Activated CD8-positive, alpha-beta memory T cell treated with anti-CD3 and anti-CD28 coated beads, Interleukin-2, amount 50 U/mL, for 48 hours (primary cell): ENCODE measurements around the gene BRD3OS.

ENCODE experiments used
- DNase-seq: peaks from one replicate; pipeline ENCODE4 v3.0.0-alpha.2; 2020

BRD3OS gene

GRCh38 chr9:134035041-134036039 lies 10.1 kb downstream of the BRD3OS start:
- DNase-seq, result no peak

DNA sequence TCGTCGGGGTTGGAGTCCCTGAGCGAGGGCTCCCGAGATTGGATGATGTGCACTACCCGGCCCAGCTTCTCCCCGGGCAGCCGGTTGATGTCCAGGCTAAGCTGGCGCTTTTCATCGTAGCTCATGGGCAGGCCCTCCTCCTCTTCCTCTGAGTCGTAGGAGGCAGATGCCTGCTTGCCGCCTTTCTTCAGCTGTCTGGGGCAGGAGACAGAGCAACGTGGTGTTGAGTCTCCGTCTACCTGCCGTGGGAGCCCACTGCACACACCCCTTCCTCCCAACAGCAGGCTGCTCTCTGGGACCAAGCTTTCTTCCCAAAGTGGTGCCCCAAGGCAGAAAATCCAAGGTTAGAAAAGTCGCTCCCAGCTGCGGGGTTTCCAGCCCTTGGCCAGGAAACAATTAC lies 10.8 kb downstream of the BRD3OS start:
- no peak for DNase-seq

DNA sequence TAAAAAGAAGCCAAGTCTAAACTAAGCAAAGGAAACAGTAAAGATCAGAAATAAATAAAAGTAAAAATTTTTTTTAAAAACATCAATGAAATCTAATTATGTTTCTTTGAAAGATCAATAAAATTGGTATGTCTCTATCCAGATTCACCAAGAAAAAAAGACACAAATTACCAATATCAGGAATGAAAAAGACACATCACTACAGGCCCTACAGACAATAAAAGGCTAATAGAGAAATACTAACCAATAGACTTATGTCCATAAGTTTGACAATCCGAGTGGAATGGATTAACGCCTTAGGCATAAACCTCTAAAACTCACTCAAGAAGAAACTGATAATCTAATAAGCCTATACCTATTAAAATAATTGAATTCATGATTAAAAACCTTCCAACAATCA lies 12.4 kb downstream of the BRD3OS start:
- DNase-seq, result no peak

GRCh38 chr9:134039386-134040175 lies 14.3 kb downstream of the BRD3OS start:
- DNase-seq, result no peak

GRCh38 chr9:134040176-134040565 lies 14.9 kb downstream of the BRD3OS start:
- DNase-seq, result no peak

DNA sequence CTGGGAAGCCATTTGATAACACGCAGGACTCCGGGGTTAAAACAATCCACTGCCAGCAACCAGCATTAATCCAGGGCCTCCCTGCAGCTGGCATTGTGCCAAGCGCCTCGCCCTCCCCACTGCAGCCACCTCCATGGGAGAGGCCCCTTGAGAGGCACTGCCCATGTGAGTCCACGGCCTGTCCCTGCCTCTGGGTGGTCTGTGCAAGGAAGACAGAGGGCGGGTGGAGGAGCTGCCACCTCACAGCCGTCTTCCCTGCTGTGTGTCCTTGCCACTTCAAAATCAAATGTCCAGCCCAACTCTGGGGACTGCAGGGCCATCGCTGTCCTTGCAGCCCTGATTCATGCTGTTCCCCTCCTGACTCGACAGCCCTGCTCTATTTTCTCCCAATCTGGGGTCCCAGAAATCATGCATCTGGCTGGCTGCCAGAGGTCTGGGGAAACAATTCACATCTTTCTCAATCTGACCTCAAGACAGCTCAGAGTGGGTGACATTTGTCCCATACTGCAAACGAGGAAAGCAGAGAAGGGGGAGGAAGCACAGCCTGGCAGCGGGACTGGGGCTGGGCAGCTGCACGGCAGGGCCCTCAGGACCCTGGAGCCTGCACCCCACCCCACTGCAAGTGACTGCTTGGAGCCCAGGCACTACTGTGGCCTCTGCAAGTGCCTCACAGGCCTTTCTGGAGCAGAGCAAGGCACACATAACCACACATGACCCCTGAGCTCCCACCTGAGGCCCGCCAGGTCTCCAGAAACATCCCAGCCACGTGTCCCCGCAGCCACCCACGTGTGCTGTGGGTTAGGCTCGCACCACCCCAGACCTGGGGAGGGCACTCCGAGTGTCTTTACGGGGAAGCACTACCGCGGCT lies 15.7 kb downstream of the BRD3OS start:
- no peak for DNase-seq

DNA sequence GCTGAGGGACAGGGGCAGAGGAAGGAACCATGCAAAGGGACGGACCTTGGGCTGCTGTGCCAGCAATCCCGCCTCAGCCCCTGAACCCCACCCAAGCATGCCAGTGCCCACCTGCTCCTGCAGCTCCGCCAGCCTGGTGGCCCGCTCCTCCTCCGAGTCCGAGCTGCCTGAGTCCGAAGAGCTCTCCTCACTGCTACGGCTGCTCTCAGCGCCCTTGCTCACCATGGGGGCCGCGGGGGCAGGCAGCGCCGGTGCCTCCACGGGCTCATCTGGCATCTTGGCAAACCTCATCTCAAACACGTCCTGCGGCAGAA lies 16.3 kb downstream of the BRD3OS start:
- no peak for DNase-seq

- no peak for DNase-seq
These were observed 18.3 kb downstream of the BRD3OS start for GRCh38 chr9:134043531-134043988.

DNA sequence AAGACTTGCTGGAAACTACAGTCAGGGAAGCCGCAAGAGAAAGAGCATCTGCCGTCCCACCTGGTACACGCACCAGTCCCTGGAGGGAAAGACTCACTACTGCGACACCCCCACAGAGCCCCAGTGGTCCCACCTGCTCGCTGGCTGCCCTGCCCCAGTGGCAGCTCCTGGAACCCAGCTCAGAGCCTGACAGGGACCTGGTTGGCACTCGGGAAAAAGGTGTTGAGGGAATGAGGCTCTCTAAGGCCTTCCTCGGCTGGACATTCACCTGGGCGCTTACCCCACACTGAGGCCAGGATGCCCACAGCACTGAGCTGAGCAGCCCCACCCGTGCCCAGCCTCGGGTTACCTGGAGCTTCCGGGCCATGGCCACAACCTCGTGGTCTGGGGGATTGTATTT lies 19.7 kb downstream of the BRD3OS start:
- no peak for DNase-seq

DNA sequence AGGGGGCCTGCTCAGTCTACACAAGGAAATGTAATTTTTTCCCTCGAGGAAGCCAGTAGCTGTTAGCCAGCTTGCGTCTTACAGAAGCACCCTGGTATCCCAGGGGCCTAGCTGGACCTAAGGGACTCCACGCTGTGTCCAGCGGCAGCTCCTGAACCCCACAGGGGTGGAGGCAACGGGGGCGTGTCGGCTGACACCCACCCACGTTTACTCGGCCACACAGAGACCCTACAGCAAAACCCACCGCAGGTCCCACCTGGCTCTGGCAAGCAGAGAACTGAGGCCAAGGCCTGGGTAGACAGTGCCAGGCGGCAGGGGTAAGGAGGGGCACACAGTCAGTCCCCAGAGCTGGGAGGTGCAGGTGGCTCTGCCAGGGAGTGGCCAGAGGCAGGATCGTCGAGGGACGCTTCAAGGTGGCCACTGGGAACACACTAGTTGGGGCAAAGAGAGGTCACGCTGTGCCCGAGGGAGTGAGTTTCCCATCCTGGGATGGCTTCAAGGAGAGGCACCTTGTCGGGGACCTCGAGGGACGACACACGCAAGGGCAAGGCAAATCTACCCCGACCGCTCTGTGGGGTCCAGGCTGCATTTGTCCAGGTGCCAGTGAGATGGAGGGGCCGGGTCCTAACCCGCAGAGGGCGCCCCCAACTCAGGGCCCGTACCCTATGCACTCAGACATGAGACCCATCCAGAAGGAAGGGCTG lies 20.7 kb downstream of the BRD3OS start:
- DNase-seq, result no peak

DNA sequence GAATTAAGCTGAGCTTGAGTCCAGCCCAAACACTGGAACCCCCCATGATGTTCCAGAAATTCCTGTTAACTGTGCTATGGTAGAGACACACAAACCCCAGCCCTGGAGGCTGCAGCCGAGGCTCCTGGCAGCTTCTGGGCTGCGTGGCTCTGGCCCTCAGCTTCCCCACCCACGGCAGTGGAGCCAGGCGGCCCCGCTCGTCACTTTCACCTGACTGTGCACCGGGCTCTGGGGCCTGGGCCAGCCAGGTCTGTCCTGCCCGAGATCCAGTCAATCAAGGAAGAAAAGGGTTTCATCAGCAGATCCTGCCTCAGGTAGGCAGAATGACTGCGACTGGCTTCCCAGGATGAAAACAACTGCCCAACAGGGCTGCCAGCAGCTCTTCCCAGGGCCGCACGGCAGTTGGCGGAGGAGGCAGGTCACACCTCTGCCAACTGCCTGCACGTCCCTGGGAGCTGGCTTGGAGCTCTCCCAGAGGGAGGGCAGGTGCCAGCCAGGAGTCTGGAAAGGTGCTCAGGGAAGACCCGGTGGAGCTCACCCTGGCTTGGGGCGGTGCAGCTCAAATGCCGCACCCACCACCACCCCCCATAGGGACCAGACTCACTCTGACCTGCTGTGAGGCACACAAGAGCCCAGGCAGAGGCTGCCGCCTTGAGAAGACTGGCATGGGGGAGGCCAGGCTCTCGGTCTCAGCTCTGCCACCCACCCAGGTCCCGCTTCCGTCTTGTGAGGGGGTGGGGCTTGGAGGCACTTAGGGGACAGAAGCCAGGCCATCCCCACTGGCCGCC lies 21.8 kb downstream of the BRD3OS start:
- no peak for DNase-seq

- no peak for DNase-seq
These were observed 22.7 kb downstream of the BRD3OS start for GRCh38 chr9:134047868-134048581.

DNA sequence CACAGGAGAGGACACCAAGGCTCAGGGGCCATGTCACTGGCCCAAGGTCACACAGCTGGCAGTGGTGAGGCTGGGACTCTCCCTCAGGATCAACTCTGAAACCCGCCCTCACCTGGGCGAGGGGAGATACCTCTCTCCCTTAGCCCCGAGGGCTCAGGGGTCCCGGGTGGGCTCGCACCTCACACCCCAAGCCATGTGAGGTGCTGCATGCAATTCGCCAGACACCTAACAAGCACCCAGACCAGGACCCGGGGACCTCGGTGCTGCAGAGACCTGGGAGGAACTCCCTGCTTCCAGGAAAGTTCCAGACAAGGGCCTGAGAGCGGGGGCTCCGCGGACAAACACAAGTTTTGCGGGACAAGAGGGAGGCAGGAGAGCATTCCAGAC lies 23.3 kb downstream of the BRD3OS start:
- no peak for DNase-seq

DNA sequence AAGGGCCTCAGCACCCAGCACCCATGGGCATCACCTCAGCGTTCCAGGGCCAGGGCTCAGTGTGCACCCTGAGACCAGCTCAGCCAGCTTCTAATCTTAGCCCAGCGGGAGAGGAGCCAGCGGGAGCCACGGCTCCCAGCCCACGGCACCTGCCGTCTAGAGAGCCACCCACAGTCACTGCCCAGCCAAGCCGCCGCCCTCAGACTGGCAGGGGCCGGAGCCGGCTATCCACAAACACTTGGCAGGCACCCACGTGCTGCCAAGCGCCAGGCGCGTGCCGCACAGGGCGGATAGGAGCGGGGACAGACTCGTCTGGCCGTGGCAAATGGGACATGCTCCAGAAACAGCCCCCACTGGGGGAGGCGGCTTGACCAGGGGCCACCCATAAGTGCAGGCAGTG lies 24.0 kb downstream of the BRD3OS start:
- no peak for DNase-seq

DNA sequence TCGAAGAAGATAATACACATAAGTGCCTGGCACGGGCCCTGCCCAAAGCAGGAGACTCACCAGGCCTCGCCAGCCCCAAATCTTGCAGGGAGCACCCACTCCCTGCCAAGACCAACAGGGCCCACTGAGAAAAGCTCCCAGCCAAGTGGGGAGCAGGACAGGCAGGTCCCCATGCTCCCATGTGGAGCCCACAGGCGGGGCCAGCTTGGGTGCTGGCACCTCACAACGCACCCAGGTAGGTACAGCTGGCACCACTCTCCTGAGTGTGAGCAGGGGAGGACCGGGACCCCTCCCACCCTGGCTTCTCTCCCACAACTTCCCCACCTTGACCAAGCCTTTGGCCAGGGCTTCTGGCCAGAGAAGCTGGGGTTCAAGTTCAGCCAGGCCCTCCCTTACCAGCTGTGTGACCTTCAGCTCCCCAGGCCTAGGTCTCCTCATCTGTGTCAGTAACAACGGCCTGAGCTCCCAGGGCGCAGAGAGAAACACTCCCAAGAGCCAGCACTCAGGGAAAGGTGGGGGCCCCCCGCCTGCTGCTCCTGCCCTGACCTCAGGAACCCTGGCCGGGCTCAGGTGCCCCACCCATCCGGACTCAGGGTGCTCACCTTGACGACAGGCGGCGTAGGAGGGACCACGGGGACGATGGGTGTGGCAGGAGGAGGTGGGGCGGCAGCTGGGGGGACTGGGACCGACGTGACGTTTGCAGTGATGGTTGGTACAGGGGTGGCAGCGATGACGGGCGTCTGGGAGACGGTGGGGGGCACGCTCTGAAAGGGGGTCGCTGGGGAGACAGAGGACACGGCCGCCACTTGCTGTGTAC lies 24.7 kb downstream of the BRD3OS start:
- no peak for DNase-seq

DNA sequence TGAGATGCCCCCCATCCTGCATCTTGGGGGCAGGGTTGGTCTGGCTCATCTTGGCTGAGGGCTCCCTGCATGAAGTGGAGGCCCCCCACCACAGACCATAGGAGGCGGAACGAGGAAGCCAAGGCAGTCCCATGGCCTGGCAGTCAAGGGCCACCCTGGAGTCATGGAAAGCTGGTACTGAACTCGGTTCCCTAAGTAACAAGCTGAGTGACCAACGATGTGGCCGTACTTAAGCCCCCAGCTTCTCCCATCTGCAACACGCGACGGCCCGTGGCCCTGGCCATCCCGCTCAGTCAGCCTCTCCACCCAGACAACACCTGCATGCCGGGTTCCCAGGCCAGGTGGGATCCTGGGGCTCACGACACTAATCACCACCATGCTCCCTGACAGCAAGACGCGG lies 25.4 kb downstream of the BRD3OS start:
- no peak for DNase-seq

GRCh38 chr9:134051319-134051718 lies 26.0 kb downstream of the BRD3OS start:
- DNase-seq, result no peak

GRCh38 chr9:134052491-134052890 lies 27.2 kb downstream of the BRD3OS start:
- DNase-seq, result no peak

- no peak for DNase-seq
These were observed 27.7 kb downstream of the BRD3OS start for GRCh38 chr9:134052941-134053340.

- DNase-seq, result no peak
These were observed 28.2 kb downstream of the BRD3OS start for GRCh38 chr9:134053401-134053871.
